ENCODE results near the gene TMEM14B.
A peak's percentile ranks its signal among the peaks of the same experiment; 100 is the strongest.
"Not testable (repeated sequence)": the region's sequence is repeated elsewhere in the genome, so short reads cannot be mapped to it uniquely, and the experiment has no call there.

TMEM14B gene

DNA sequence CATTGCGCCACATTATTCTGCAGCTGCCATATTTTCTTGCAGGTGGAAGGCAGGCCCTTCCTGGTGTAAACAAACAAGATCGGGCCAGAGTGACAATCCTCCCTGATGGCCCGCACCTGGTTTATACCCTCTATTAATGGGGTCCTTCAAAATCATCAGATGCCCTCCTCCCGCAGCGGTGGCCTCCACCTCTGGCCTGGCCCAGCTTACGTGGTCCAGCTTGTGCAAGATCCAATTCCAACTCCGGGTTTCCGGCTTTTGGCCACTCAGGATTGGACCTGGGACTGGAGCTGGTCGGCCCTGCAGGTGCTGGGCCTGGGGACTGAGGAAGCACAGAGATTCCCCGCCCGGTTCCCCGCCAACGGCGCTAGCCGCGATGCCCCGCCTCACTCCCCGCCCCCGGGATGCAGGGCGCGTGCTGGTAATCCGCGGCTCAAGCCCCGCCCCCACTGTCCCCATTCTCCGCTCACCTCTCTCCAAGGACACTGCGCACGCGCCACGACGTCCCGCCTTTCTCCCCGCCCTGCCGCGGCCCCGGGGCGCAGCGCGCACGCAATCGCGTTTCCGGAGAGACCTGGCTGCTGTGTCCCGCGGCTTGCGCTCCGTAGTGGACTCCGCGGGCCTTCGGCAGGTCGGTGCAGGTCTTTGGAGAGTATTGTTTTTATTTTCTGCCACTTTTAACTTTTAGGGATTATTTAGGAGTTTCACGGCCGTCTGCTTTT is at the start of gene TMEM14B:
TMEM14B (plus strand) TSS at position 555 of the 722 bp plus-strand sequence. CDS start 1,441 bp downstream, outside the sequence.
- DNase-seq (ENCODE audit: low read depth) = peak; percentile 93

DNA sequence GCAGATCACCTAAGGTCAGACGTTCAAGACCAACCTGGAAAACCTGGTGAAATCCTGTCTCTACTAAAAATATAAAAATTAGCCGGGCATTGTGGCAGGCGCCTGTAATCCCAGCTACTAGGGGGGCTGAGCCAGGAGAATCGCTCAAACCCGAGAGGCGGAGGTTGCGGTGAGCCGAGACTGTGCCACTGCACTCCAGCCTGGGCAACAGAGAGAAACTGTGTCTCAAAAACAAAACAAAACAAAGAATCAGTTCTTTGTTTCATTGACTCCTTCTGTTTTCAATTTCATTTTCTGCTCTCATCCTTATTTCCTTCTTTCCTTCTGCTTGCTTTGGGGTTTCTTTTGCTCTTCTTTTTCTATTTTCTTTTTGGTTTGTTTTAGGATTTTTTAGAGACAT is 33.6 kb upstream of the TMEM14B start:
- DNase-seq (ENCODE audit: low read depth) = no peak

DNA sequence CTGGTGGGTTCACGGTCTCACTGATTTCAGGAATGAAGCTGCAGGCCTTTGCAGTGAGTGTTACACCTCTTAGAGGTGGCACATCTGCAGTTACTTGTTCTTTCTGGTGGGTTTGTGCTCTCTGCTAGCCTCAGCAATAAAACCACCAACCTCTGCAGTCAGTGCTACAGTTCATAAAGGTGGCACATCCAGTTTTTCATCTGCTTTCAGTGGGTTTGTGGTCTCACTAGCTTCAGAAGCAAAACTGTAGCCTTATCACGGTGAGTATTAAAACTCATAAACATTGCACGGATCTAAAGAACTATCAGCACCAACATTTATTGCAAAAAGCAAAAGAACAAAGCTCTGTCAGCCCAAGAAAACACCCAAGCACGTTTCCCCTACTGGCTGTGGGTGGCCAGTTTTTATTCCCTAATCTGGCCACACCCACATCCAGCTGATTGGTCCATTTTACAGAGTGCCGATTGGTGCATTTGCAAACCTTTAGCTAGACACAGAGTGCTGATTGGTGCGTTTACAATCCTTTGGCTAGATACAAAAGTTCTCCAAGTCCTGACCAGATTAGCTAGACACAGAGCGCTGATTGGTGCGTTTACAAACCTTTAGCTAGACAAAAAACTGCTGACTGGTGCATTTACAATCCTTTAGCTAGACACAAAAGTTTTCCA is 28.2 kb upstream of the TMEM14B start:
- DNase-seq (ENCODE audit: low read depth) = no peak

DNA sequence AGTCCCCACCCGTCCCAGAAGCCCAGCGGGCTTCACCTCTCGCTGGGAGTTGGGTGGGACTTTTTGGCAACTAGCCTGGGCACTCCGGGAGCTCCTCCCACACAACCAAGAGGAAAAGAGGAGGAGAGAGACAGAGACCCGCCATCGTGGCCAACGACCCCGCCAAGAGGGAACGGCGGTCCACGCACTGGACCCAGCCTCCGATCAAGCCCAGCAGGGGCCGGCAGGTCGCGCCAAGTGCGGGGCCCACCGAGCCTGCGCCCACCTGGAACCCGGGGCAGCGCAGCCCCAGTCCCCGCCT is 27.7 kb upstream of the TMEM14B start:
- DNase-seq (ENCODE audit: low read depth) = no peak

DNA sequence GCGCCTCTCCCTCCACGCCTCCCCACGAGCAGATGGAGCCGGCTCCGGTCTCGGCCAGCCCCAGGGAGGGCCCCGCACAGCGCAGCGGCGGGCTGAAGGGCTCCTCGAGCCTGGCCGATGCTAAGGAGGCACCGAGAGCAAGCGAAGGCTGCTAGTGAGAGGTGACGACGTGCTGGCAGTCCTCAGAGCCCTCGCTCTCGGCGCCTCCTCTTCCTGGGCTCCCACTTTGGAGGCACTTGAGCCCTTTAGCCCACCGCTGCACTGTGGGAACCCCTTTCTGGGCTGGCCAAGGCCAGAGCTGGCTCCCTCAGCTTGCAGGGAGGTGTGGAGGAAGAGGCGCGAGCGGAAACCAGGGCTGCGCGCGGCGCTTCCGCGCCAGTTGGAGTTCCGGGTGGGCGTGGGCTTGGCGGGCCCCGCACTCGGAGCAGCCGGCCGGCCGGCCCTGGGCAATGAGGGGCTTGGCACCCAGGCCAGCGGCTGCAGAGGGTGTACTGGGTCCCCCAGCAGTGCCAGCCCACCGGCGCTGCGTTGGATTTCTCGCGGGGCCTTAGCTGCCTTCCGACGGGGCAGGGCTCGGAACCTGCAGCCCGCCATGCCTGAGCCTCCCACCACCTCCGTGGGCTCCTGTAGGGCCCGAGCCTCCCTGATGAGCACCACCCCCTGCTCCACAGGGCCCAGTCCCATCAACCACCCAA is 27.2 kb upstream of the TMEM14B start:
- peak; percentile 24 for DNase-seq (ENCODE audit: low read depth)

DNA sequence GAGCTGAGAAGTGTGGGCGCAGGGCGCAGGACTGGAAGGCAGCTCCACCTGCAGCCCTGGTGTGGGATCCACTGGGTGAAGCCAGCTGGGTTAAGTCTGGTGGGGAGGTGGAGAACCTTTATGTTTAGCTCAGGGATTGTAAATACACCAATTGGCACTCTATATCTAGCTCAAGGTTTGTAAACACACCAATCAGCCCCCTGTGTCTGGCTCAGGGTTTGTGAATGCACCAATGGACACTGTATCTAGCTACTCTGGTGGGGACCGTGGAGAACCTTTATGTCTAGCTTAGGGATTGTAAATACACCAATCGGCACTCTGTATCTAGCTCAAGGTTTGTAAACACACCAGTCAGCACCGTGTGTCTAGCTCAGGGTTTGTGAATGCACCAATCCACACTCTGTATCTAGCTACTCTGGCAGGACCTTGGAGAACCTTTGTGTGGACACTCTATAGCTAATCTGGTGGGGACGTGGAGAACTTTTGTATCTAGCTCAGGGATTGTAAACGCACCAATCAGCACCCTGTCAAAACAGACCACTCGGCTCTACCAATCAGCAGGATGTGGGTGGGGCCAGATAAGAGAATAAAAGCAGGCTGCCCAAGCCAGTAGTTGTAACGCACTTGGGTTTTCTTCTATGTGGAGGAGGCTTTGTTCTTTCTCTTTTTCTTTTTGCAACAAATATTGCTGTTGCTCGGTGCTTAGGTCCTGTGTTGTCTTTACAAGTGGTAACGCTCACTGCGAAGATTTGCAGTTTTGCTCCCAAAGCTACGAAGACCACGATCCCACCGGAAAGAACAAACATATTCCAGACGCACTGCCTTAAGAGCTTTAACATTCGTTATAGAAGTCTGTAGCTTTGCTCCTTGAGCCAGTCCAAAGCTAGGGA is 26.4 kb upstream of the TMEM14B start:
- not testable (repeated sequence) for DNase-seq (ENCODE audit: low read depth)

DNA sequence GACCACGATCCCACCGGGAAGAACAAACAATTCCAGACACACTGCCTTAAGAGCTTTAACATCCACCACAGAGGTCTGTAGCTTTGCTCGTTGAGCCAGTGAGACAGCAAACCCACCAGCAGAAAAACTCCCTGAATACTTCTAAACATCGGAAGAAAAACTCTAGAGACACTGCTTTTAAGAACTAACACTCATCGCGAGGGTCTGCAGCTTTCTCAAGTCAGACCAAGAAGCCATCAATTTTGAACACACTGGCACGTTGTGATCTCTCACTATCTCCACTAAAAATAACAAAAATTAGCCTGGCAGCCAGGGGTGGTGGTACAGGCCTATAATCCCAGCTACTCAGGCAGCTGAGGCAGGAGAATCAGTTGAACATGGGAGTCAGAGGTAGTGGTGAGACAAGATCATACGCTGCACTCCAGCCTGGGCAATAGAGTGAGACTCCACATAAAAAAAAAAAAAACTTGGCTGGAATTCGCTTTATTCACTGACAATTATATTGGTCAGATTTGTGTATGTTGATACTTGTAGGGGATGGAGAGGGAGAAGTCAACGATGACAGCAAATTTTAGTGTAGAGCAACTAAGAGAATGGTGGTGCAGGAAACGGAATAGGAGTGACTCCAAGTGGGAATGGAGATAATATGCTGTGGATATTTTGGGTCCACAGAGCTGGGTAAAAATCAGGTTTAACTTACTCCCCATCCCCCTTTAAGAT is 25.6 kb upstream of the TMEM14B start:
- DNase-seq (ENCODE audit: low read depth) = no peak

DNA sequence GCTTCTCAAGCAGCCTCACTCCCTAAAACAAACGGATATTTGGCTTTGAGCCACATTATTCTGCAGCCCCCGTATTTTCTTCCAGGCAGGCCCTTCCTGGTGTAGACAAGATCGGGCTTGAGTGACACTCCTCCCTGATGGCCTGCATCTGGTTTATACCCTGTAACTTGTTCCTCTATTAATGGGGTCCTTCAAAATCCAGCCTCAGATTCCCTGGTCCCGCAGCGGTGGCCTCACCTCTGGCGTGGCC is 25.1 kb upstream of the TMEM14B start:
- no peak for DNase-seq (ENCODE audit: low read depth)

DNA sequence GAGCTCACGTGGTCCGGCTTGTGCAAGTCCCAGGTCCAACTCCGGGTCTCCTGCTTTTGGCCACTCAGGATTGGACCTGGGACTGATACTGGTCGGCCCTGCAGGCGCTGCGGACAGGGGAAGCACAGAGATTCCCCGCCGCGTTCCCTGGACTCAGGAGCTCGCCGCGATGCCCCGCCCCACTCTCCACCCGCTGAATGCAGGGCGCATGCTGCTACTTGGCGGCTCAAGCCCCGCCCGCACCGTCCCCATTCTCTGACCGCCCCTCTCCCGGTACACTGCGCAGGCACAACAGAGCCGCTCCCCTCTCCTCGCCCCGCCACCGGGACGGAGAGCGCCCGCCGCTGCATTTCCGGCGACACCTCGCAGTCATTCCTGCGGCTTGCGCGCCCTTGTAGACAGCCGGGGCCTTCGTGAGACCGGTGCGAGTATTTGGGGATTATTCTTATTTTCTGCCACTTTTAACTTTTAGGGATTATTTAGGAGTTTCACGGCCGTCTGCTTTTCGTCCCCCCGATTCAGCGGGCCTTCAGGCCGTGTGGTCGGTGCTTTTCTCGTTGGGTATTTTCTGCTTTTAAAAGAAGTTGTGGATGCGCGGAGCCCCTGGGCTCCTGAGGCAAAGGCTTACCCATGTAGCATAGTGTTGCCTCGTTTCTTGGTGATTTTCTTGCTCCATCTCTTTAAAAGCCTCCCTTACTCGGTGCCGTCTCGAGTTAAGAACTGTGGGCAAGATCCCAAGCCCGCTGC is 24.6 kb upstream of the TMEM14B start, which contains the start of gene TMEM14C:
TMEM14C (plus strand) TSS at position 251 of the 747 bp plus-strand sequence. CDS start 1,544 bp downstream, outside the sequence.
- peak; percentile 99 for DNase-seq (ENCODE audit: low read depth)

DNA sequence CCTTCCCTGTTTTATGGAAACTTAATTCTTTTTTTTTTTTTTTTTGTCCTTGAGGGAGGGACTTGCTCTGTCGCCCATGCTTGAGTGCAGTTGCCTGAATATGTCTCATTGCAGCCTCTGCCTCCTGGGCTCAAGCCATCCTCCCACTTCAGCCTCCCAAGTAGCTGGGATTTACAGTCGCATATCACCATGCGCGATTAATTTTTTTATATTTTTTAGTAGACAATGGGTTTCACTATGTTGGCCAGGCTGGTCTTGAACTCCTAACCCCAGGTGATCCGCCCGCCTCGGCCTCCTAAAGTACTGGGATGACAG is 24.1 kb upstream of the TMEM14B start:
- DNase-seq (ENCODE audit: low read depth) = no peak

DNA sequence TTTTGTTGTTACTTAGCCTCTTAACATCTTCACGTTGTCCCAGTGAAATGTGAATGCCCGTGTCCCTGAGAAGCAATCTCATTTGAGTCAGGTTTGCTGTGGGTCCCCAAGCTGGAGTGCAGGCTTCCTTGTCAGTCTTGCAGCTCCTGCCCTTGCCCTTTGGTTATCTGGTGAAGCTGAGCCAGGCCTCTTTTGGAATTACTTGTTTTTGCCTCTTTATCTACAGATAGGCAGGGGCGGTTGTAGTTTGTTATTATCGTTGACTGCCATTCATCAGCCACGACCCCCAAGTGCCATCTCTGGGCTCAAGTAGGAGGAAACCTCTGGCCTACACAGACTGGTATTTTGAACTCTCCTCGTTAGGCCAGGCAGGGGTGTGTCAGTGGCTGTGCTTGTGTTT is 22.6 kb upstream of the TMEM14B start:
- DNase-seq (ENCODE audit: low read depth) = no peak

DNA sequence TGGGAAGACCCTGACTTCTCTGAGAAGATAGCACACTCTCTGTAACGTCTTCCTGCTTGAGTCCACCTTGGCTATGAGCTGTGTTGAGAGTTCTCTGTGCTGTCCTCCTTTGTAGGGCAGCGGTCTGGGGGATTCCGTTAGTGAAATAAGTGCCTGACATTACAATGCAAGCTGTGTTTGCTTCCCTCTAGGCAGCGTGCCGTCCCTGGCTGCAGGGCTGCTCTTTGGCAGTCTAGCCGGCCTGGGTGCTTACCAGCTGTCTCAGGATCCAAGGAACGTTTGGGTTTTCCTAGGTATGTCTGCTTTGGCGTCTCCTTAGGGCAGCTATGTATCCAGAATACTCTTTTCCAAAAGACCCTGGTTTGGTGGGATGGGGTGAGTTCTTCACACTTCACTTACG is 21.9 kb upstream of the TMEM14B start:
- DNase-seq (ENCODE audit: low read depth) = no peak

DNA sequence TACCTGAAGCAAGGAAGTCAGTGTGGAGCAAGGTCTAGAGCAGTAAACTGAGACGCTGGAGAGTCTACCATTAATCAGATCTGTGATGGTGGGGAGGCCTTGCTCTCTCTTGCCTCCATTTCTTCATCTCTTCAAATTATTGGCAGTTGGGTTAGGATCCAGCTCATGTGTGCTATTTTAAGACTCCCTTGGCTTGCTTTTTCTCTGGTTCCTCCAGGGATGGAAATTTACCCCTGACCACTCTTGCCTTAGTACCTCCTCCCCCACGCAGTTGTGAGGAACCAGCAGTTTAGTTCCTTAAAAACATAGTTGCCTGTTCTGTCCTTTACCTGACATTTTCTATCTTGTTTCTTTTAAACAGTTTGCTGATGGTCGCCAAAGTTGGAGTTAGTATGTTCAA is 17.4 kb upstream of the TMEM14B start:
- no peak for DNase-seq (ENCODE audit: low read depth)

DNA sequence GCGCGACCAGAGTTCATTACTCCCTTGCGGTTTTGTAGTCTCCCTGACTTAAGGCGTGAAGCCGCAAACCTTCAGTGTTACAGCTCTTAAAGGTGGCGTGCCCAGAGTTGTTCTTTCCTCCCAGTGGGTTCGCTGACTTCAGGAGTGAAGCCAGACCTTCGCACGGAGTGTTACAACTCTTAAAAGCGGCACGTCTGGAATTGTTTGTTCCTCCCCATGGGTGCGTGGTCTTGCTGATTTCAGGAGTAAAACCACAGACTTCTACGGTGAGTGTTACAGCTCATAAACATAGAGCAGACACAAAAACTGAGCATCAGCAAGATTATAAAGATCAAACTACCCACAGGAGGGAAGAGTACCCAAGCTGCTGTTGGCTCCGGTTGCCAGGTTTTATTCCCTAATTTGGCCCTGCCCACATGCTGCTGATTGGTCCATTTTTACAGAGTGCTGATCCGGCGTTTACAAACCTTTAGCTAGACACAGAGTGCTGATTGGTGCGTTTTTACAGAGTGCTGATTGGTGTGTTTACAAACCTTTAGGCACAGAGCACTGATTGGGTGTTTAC is 14.4 kb upstream of the TMEM14B start:
- DNase-seq (ENCODE audit: low read depth) = no peak

DNA sequence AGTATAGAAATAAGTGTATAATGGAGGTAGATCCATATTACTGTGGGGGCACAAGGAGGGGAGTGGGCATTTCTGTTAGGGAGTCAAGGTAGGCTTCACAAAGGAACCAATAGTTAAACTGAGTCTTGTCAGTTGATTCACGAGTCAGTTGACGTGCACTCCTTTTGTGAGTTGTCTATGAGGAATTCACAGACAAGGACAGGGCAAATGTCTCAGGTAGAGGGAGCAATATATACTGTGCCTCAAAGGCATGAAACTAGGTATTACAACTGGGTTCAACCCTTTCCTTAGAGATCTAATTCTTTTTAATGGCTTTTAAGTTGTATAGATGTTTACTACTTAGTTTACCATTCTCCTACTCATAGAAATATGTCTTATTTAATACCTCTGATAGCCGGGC is 13.7 kb upstream of the TMEM14B start:
- DNase-seq (ENCODE audit: low read depth) = no peak

DNA sequence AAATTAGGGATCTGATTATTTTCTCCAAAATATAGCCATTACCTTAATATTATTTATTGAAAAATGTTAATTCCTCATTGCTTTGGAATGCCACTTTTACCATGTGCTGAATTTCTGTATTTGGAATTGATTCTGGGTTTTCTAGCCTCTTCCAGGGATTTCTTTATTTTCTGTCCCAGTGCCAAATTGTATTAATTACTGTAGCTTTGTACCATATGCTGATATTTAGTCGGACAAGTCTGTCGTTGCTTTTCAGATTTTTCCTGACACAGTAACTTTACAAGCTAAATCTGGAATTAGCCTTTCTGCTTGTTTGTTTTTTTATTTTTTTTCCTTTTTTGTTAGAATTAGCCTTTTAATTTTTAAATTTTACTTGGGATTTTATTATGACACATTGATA is 10.9 kb upstream of the TMEM14B start:
- no peak for DNase-seq (ENCODE audit: low read depth)

DNA sequence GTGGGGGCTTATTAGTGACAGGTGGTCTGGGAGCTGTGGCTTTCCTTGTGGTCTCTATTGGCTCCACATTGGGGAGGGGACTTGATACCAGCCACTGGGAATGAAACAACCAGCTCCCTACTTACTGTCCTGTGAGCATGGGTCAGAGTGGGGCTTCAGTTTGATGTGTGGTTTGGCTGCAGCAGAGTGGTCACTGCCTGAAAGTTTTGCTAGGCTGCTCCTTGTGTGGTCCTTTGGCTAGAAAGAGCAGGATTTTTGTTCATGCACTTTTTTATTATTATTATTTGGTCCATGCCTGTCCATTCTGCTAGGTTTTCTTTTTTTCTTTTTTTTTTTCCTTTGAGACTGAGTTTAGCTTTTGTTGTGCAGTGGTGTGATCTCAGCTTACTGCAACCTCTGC is 7.5 kb upstream of the TMEM14B start:
- DNase-seq (ENCODE audit: low read depth) = no peak

DNA sequence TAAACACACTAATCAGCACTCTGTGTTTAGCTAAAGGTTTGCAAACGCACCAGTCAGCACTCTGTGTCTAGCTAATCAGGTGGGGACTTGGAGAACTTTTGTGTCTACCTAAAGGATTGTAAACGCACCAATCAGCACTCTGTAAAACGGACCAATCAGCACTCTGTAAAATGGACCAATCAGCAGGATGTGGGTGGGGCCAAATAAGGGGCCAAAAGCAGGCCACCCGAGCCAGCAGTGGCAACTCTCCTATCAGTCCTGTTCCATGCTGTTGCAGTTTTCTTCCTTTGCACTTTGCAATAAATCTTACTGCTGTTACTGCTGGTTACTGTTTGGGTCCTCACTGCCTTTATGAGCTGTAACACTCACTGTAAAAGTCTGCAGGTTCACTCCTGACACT is 6.0 kb upstream of the TMEM14B start:
- not testable (repeated sequence) for DNase-seq (ENCODE audit: low read depth)

DNA sequence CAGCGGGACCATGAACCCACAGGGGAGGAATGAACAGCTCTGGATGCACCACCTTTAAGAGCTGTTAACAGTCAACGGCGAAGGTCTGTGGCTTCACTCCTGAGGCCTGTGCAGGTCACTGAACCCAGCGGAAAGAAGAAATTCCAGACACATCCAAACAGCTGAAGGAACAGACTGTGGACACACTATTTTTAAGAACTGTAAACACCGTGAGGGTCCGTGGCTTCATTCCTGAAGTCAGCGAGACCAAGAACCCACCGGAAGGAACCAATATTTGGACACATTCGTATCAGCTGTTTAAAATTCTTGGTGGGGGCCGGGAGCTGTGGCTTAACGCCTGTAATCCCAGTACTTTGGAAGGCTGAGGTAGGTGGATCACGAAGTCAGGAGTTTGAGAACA is 5.4 kb upstream of the TMEM14B start:
- DNase-seq (ENCODE audit: low read depth) = no peak

DNA sequence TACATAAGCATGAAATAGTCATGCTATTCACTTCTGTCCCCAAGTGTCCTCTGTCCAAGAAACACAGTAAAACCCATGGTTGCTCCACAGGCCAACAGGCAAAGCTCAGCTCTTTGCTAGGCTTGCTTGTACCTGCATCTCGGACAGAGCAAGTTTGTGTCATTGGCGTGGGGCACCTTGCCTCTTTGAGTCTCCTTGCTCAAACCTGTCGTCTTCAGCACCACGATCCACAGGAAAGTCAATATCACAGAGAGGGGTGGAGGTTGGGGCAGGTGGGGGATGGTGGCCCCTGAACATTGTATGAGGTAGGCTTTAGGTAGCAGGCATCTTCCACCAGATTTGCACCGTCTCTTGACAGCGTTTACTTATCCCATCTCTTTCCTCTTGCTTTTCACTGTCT is 4.1 kb upstream of the TMEM14B start:
- DNase-seq (ENCODE audit: low read depth) = no peak

DNA sequence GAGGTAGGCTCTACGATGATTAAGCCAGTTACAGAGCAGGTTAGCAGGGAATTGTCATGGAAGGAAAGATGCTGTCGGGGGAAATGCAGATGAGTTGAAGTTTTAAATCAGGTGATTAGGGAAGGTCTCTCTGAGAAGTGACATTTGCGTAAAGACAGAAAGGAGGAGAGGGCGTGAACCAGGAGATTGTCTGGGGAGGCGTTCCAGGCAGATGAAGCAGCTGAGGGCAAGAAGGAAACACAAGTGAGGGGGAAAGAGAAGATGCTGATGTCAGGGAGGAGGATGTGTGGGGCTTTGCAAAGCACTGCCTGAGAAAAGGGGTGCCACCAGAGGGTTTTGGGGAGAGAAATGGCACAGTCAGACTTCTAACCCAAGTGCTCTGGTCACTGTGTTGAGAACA is 2.5 kb upstream of the TMEM14B start:
- no peak for DNase-seq (ENCODE audit: low read depth)
